HL-60 (cell line): ENCODE results near the gene WDR7.

Source experiments
- DNase-seq, 2 experiments: peaks; one replicate each; pipeline ENCODE4 v3.0.0-alpha.2; 2010 to 2020; ENCODE audit warnings: low read depth in 1 of 2, low spot score in 1 of 2
- H3K27ac ChIP-seq: fragments of 250-450 bp; sonication (Bioruptor Pico); replicated peaks from 2 replicates; pipeline ENCODE4 v1.5.1; 2020; ENCODE audit warnings: mild to moderate bottlenecking, moderate library complexity
- H3K27me3 ChIP-seq: fragments of 250-450 bp; sonication (Bioruptor Pico); 2 replicates; pipeline ENCODE4 v1.5.1; 2021; ENCODE audit warnings: mild to moderate bottlenecking, moderate library complexity; ENCODE audit not compliant: insufficient read depth, poor library complexity, severe bottlenecking
- H3K4me3 ChIP-seq: replicated peaks from 2 replicates; pipeline ENCODE4 v1.5.1; 2011; ENCODE audit warnings: mild to moderate bottlenecking, control low read depth, low read length; ENCODE audit not compliant: insufficient read depth
- GABPA ChIP-seq: IDR thresholded peaks from 2 replicates; pipeline ENCODE4 v1.6.1; 2012; ENCODE audit warnings: low read depth
- POLR2AphosphoS5 ChIP-seq: IDR thresholded peaks from 2 replicates; pipeline ENCODE4 v1.6.1; 2012; ENCODE audit warnings: low read depth
- SPI1 ChIP-seq: IDR thresholded peaks from 2 replicates; pipeline ENCODE4 v1.6.1; 2012; ENCODE audit warnings: low read depth, mild to moderate bottlenecking, borderline replicate concordance
- TF ChIP-seq, protein P1 (sequence below): IDR thresholded peaks from one replicate; pipeline ENCODE4 v1.5.1; 2011; ENCODE audit warnings: low read length, control low read depth, inconsistent platforms; ENCODE audit not compliant: insufficient read depth
- TF ChIP-seq, protein P2 (sequence below): IDR thresholded peaks from 2 replicates; pipeline ENCODE4 v1.6.1; 2012; ENCODE audit warnings: low read depth; ENCODE audit not compliant: insufficient replicate concordance

Gene WDR7

DNA sequence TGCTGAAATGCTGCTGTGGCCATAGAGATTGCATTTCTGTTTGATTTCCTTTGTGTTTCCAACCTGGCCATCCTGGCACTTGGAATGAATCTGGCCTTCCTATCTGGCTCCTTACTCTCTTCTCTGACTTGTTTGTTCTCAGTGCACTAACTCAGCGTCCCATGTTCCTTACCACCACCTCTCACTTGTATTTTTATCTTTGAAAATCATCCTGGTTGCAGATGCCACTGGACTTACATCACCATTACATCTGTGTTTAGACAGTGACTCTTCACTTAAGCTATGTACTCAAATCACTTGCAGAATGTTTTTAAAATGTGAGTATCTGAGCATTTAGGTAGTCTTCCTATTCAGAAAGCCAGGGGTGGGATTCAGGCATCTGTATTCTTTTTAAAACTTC is 239.5 kb downstream of the WDR7 start:
- TF ChIP-seq, protein P1, sequence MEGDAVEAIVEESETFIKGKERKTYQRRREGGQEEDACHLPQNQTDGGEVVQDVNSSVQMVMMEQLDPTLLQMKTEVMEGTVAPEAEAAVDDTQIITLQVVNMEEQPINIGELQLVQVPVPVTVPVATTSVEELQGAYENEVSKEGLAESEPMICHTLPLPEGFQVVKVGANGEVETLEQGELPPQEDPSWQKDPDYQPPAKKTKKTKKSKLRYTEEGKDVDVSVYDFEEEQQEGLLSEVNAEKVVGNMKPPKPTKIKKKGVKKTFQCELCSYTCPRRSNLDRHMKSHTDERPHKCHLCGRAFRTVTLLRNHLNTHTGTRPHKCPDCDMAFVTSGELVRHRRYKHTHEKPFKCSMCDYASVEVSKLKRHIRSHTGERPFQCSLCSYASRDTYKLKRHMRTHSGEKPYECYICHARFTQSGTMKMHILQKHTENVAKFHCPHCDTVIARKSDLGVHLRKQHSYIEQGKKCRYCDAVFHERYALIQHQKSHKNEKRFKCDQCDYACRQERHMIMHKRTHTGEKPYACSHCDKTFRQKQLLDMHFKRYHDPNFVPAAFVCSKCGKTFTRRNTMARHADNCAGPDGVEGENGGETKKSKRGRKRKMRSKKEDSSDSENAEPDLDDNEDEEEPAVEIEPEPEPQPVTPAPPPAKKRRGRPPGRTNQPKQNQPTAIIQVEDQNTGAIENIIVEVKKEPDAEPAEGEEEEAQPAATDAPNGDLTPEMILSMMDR = no peak
- TF ChIP-seq POLR2AphosphoS5 = no peak
- no peak for TF ChIP-seq GABPA
- no peak for TF ChIP-seq SPI1
- TF ChIP-seq, protein P2, sequence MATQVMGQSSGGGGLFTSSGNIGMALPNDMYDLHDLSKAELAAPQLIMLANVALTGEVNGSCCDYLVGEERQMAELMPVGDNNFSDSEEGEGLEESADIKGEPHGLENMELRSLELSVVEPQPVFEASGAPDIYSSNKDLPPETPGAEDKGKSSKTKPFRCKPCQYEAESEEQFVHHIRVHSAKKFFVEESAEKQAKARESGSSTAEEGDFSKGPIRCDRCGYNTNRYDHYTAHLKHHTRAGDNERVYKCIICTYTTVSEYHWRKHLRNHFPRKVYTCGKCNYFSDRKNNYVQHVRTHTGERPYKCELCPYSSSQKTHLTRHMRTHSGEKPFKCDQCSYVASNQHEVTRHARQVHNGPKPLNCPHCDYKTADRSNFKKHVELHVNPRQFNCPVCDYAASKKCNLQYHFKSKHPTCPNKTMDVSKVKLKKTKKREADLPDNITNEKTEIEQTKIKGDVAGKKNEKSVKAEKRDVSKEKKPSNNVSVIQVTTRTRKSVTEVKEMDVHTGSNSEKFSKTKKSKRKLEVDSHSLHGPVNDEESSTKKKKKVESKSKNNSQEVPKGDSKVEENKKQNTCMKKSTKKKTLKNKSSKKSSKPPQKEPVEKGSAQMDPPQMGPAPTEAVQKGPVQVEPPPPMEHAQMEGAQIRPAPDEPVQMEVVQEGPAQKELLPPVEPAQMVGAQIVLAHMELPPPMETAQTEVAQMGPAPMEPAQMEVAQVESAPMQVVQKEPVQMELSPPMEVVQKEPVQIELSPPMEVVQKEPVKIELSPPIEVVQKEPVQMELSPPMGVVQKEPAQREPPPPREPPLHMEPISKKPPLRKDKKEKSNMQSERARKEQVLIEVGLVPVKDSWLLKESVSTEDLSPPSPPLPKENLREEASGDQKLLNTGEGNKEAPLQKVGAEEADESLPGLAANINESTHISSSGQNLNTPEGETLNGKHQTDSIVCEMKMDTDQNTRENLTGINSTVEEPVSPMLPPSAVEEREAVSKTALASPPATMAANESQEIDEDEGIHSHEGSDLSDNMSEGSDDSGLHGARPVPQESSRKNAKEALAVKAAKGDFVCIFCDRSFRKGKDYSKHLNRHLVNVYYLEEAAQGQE = no peak
- no peak for DNase-seq

DNA sequence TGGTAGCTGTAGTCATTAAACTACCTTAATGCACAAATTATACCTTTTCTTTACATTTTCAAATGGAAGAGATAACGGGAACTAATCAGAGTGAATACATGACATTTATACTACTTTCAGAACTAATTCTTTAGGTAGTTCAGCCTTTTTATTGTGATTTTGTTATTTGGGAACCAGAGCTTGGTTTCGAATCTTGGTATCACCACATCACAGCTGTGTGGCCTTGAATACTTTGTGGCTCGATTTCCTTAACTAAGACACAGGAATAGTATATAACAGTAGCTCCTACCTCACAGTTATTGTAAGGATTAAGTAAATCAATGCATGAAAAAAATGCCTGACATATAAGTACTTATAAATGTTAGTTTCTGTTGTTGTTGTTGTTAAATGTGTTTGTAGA is 240.0 kb downstream of the WDR7 start:
- Histone ChIP-seq H3K4me3 (no peak overlapping the region), H3K27ac (no peak overlapping the region), H3K27me3 (no peaks in the 10 kb centered on the region)
- TF ChIP-seq, protein P1 = no peak
- TF ChIP-seq GABPA (no peak), SPI1 (no peak), POLR2AphosphoS5 (no peak)
- TF ChIP-seq, protein P2 = no peak
- no peak for DNase-seq

More for the DNA sequence above, 239.5 kb downstream of the WDR7 start:
- H3K27ac ChIP-seq = no peak overlapping the region
- no peaks in the 10 kb centered on the region for H3K27me3 ChIP-seq
- H3K4me3 ChIP-seq = no peak overlapping the region

DNA sequence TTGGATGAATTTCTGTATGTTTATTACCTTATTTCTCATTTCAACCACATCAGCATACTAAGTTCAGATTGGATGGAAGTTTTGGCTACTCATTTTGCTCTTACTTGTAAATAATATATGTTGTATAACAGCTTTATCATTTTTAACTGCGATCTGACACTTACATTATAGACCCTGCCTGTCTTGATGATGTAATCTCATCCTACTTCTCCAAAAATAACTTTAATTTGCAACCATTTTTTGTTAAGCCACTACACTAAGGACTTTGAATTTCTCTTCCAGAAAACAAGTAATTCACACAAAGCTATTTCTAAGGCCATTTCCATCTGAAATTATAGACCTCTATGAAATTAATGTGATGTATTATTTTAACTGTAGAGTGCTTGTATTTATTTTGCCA is 240.7 kb downstream of the WDR7 start:
- H3K27me3 ChIP-seq = no peaks in the 10 kb centered on the region
- H3K27ac ChIP-seq = no peak overlapping the region
- no peak for DNase-seq
- H3K4me3 ChIP-seq = no peak overlapping the region
- TF ChIP-seq, protein P1 = no peak
- TF ChIP-seq, protein P2 = no peak
- no peak for TF ChIP-seq SPI1
- no peak for TF ChIP-seq POLR2AphosphoS5
